K562 (cell line): ENCODE measurements around the gene CKMT2. TPM values are rescaled to one million over a fixed set of nuclear protein-coding genes. Genes with fewer than 3 reads are reported as not detected.

Experiments
- ATAC-seq: fragments of 200-7000 bp; cut with Tn5 transposase; 3 replicates; pipeline ENCODE4 v1.9.1; 2020; ENCODE audit warnings: moderate library complexity
- BruUV-seq: library from RNA; stranded (reverse); fragments of 400-500 nt; replicated peaks from 2 replicates; lab custom pipeline; 2021; lab: Mats Ljungman, UMichigan
- CTCF ChIA-PET: fragments of 300-600 bp; formaldehyde crosslinking; extraction: SDS; loops from one replicate; lab custom pipeline; 2021; ENCODE audit warnings: low intra/inter-chr PET ratio; lab: Yijun Ruan, JAX
- POLR2A ChIA-PET: fragments of 300-600, 350-650 bp; sonication (Branson Sonifier 250); formaldehyde crosslinking; extraction: SDS; loops from one replicate; lab custom pipeline; 2021; ENCODE audit warnings: antibody characterized with exemption, inconsistent platforms; lab: Yijun Ruan, JAX
- DNase-seq, 4 experiments: peaks; one replicate each; pipeline versions ENCODE4 v3.0.0 to v3.0.0-alpha.2; 2011 to 2018; ENCODE audit warnings: low spot score in 3 of 4, mixed read lengths in 3 of 4; ENCODE audit errors: extremely low read depth in 1 of 4
- FAIRE-seq: peaks from 2 replicates; lab custom pipeline; 2011; peaks lifted over from hg19 to GRCh38; lab: Jason Lieb, UNC
- H2AFZ ChIP-seq: 2 replicates; pipeline ENCODE4 v1.6.0; 2011; ENCODE audit warnings: low read depth, low read length, control low read depth, inconsistent platforms
- H3K27ac ChIP-seq: fragments of 200-600 bp; 3 replicates; pipeline ENCODE4 v1.8.0; 2011; ENCODE audit warnings: low read depth, mild to moderate bottlenecking, control low read depth, inconsistent platforms, low read length, moderate library complexity, mixed read lengths; ENCODE audit errors: extremely low read depth
- H3K27me3 ChIP-seq, 2 experiments: fragments of 300-600 bp in 1 of 2; 2 replicates in 1 of 2; 3 replicates in 1 of 2; pipeline versions ENCODE4 v1.6.0 to v1.8.0; 2011; ENCODE audit warnings: inconsistent platforms in 2 of 2, low read length in 2 of 2, mild to moderate bottlenecking in 1 of 2, mixed read lengths in 1 of 2, moderate library complexity in 1 of 2; ENCODE audit not compliant: control insufficient read depth in 2 of 2, insufficient read depth in 2 of 2
- H3K36me3 ChIP-seq: fragments of 300-600 bp; 3 replicates; pipeline ENCODE4 v1.8.0; 2011; ENCODE audit warnings: mild to moderate bottlenecking, low read length, inconsistent platforms; ENCODE audit not compliant: control insufficient read depth, insufficient read depth
- H3K4me1 ChIP-seq, 2 experiments: fragments of 200-600 bp in 1 of 2; replicated peaks in 1 of 2; 2 replicates in 1 of 2; 3 replicates in 1 of 2; pipeline versions ENCODE4 v1.5.1 to v1.8.0; 2011; ENCODE audit warnings: inconsistent platforms in 2 of 2, low read length in 2 of 2, mild to moderate bottlenecking in 1 of 2, mixed read lengths in 1 of 2, moderate library complexity in 1 of 2; ENCODE audit not compliant: control insufficient read depth in 2 of 2, insufficient read depth in 2 of 2
- H3K4me2 ChIP-seq: 2 replicates; pipeline ENCODE4 v1.6.1; 2011; ENCODE audit warnings: low read length, control low read depth, inconsistent platforms, mixed read lengths; ENCODE audit not compliant: insufficient read depth
- H3K4me3 ChIP-seq: fragments of 200-600 bp; sonication (generic), shearing (Covaris generic); 2 replicates; pipeline ENCODE4 v1.5.1; 2016; ENCODE audit warnings: control low read depth, inconsistent platforms
- H3K79me2 ChIP-seq: fragments of 200-600 bp; 3 replicates; pipeline ENCODE4 v1.8.0; 2011; ENCODE audit warnings: low read length, inconsistent platforms; ENCODE audit not compliant: control insufficient read depth, insufficient read depth
- H3K9ac ChIP-seq, 2 experiments: 2 replicates each; pipeline versions ENCODE4 v1.6.0 to v1.6.1; 2011; ENCODE audit warnings: low read depth in 2 of 2, low read length in 2 of 2, control low read depth in 1 of 2, inconsistent platforms in 1 of 2, mild to moderate bottlenecking in 1 of 2, mixed read lengths in 1 of 2; ENCODE audit not compliant: insufficient read depth in 1 of 2
- H3K9me1 ChIP-seq: one replicate; pipeline ENCODE4 v1.6.0; 2011; ENCODE audit warnings: inconsistent platforms, mild to moderate bottlenecking, low read length, moderate library complexity; ENCODE audit not compliant: control insufficient read depth, insufficient read depth
- H3K9me3 ChIP-seq: replicated peaks from 2 replicates; pipeline ENCODE4 v1.5.1; 2011; ENCODE audit warnings: low read depth, low read length, inconsistent platforms; ENCODE audit not compliant: control insufficient read depth, insufficient read depth
- H4K20me1 ChIP-seq: replicated peaks from 2 replicates; pipeline ENCODE4 v1.6.1; 2011; ENCODE audit warnings: low read length, inconsistent platforms, mixed read lengths; ENCODE audit not compliant: control insufficient read depth, insufficient read depth
- ATF7 ChIP-seq: fragments of 450-650 bp; IDR thresholded peaks from 2 replicates; pipeline ENCODE4 v1.7.1; 2014; ENCODE audit warnings: mild to moderate bottlenecking, moderate library complexity
- CHCHD3 ChIP-seq: fragments of 250-450 bp; sonication (Bioruptor Pico); IDR thresholded peaks from 2 replicates; pipeline ENCODE4 v2.1.2; 2022; ENCODE audit warnings: mild to moderate bottlenecking
- FOSL1 ChIP-seq: fragments of 200-800 bp; sonication (Bioruptor generic); conservative IDR thresholded peaks from 2 replicates; pipeline ENCODE4 v1.6.1; 2016; ENCODE audit warnings: missing genetic modification characterization, missing compliant biosample characterization
- FOXA1 ChIP-seq: fragments of 450-650 bp; IDR thresholded peaks from 2 replicates; pipeline ENCODE4 v1.6.1; 2016; ENCODE audit warnings: mild to moderate bottlenecking, borderline replicate concordance
- HDGF ChIP-seq: fragments of 450-650 bp; IDR thresholded peaks from 2 replicates; pipeline ENCODE4 v1.6.1; 2016
- MAX ChIP-seq: sonication (generic); formaldehyde crosslinking; IDR thresholded peaks from 2 replicates; pipeline ENCODE4 v1.9.0; 2022; ENCODE audit warnings: mild to moderate bottlenecking, missing genetic modification reagents
- MYNN ChIP-seq, 2 experiments: sonication (generic); formaldehyde crosslinking in 1 of 2; IDR thresholded peaks; 2 replicates each; pipeline versions ENCODE4 v1.5.0 to v1.6.1; 2016 to 2020; ENCODE audit warnings: antibody characterized with exemption in 1 of 2, missing genetic modification reagents in 1 of 2
- NCOR1 ChIP-seq: fragments of 450-650 bp; IDR thresholded peaks from 2 replicates; pipeline ENCODE4 v1.6.1; 2016; ENCODE audit warnings: mild to moderate bottlenecking, moderate library complexity
- NUFIP1 ChIP-seq: fragments of 450-650 bp; IDR thresholded peaks from 2 replicates; pipeline ENCODE4 v1.6.1; 2018; ENCODE audit not compliant: partially characterized antibody
- RBM22 ChIP-seq: fragments of 200-400 bp; formaldehyde crosslinking; IDR thresholded peaks from 2 replicates; pipeline ENCODE4 v1.6.1; 2018; ENCODE audit warnings: low read length, low read depth; ENCODE audit not compliant: poor library complexity, severe bottlenecking
- RREB1 ChIP-seq: fragments of 250-450 bp; sonication (Bioruptor Pico); IDR thresholded peaks from 2 replicates; pipeline ENCODE4 v1.4.0; 2020
- RUNX1 ChIP-seq: sonication (generic); IDR thresholded peaks from 2 replicates; pipeline ENCODE4 v1.6.1; 2016; ENCODE audit warnings: antibody characterized with exemption, low read depth
- THRAP3 ChIP-seq: fragments of 450-650 bp; IDR thresholded peaks from 2 replicates; pipeline ENCODE4 v1.6.1; 2016; ENCODE audit warnings: mild to moderate bottlenecking, inconsistent platforms, borderline replicate concordance
- YBX1 ChIP-seq: fragments of 450-650 bp; IDR thresholded peaks from 2 replicates; pipeline ENCODE4 v1.7.1; 2016; ENCODE audit warnings: mild to moderate bottlenecking
- ZNF197 ChIP-seq: fragments of 200-800 bp; sonication (Bioruptor generic); IDR thresholded peaks from 2 replicates; pipeline ENCODE4 v1.6.1; 2016; ENCODE audit warnings: low read depth, missing genetic modification characterization, missing compliant biosample characterization
- ZNF444 ChIP-seq: fragments of 250-450 bp; sonication (Bioruptor Pico); IDR thresholded peaks from 2 replicates; pipeline ENCODE4 v1.4.0; 2020; ENCODE audit warnings: mild to moderate bottlenecking, moderate library complexity
- WGBS: fragments of 100-300 bp; shearing (Covaris generic); methylation state at CpG from one replicate; pipeline ENCODE4 v1.1.6; 2016; ENCODE audit warnings: low coverage, mixed read lengths; ENCODE audit not compliant: insufficient coverage; ENCODE audit errors: missing lambda C conversion rate; 5-methylcytosine and 5-hydroxymethylcytosine counted together
- in situ Hi-C: fragments of 300-500 bp; cut with MboI; formaldehyde crosslinking; loops from 4 replicates; pipeline ENCODE4 v1.15.0; 2018; ENCODE audit warnings: inconsistent platforms, mixed read lengths
- intact Hi-C: fragments of 100-400 bp; cut with micrococcal nuclease; formaldehyde crosslinking; loops from 2 replicates; pipeline ENCODE4 v1.14.2; 2022
- polyA plus RNA-seq, 8 experiments: library from polyadenylated mRNA; depleted of rRNA in 4 of 8; stranded (reverse) in 5 of 8; unstranded in 3 of 8; fragments of >200 nt; fragmentation: Nextera tagmentation in 2 of 8; fragmentation: Illumina TruSeq in 1 of 8; extraction: Ambion mirVana in 2 of 8; extraction: Trizol in 1 of 8; gene quantifications; 2 replicates each; pipeline versions ENCODE4 v1.2.1 to v1.2.3, GENCODE V29; 2011 to 2014; ENCODE audit warnings: inconsistent platforms in 1 of 8, missing spikeins in 1 of 8
- total RNA-seq, 7 experiments: library from RNA; depleted of rRNA in 6 of 7; stranded (reverse); fragments of >200 nt in 6 of 7; fragmentation: Illumina TruSeq in 2 of 7; extraction: Trizol in 2 of 7; gene quantifications; 2 replicates each; pipeline versions ENCODE4 v1.2.1 to v1.2.3, GENCODE V29; 2011 to 2021; ENCODE audit warnings: low replicate concordance in 1 of 7

CKMT2 gene
- total and polyA plus RNA-seq, 9 of the 15 experiments (the other 6 are each of a cell fraction or from before 2014, with no cell fraction given): 0.03 TPM; not detected in 8

DNA sequence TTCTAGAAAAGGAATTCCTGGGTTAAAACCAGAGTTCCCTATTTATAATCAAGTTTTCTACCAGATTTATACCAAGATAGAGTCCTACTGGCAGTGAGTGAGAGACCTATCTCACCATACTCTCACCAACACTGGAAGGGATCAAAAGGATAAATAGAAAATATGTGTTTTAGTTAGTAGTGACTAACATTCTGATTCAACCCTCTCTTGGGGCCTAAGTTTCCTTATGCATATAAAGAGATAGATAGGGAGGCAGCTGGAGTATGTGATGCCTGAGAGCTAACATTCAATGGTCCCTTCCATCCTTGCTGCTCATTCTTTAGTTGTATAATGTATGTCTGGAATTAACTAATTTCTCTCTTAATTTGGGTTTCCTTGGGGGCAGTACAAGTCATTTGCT, 32.0 kb downstream of the CKMT2 start (continued):
- TF ChIP-seq NCOR1: no peak
- TF ChIP-seq RREB1 (CRISPR knock-in tag): no peak
- no peak for TF ChIP-seq ATF7
- TF ChIP-seq ZNF197 (CRISPR knock-in tag): no peak

DNA sequence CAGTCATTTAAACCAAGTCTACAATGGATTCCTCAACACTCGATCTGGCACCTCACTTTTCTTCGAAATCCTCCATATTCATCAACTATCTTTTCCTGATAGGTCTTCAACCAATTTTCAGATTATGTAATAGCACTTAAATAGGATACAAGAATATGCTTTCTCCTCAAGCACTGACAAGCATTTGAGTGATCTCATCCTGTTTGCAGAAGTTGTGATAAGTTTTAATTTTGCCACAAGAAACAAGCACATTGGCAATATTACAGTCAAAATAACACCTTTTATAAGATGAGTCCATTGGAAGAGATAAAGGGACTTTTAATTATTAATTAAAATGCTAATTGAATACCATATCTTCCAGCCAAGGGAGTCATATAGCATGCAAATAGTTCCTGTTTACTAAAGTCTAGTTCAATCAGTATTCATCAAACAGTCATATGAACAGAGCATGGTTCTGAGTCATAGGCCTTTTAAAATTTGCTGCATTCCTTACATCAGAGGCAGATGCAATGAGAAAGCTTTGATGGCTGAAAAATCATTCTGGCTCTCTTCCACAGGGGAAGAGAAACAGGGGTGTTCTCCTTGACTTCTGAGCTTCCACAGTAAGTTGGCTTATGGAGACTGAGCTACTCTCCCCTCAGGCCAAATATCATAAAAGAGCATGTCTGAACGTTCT, 35.5 kb downstream of the CKMT2 start:
- H3K9me1 ChIP-seq: no peaks in the 10 kb centered on the region
- BruUV-seq: no TSS peak
- FAIRE-seq (no peak), ATAC-seq (no peak), DNase-seq (no peak)
- in situ Hi-C loops: no loop called here
- H3K9ac ChIP-seq: no peak overlapping the region
- no peaks in the 10 kb centered on the region for H3K27me3 ChIP-seq
- H3K9me3 ChIP-seq: no peaks in the 10 kb centered on the region
- intact Hi-C loops: no loop called here
- no peak overlapping the region for H3K4me3 ChIP-seq
- POLR2A ChIA-PET: no interaction called here
- no peak overlapping the region for H2AFZ ChIP-seq
- no peaks in the 10 kb centered on the region for H3K36me3 ChIP-seq
- no peak overlapping the region for H3K4me2 ChIP-seq
- CTCF ChIA-PET: no interaction called here
- no peaks in the 10 kb centered on the region for H3K4me1 ChIP-seq
- H3K27ac ChIP-seq: no peak overlapping the region
- WGBS: 22% methylated on average over 3 of the region's 3 CpGs
- H3K79me2 ChIP-seq: no peaks in the 10 kb centered on the region
- no peaks in the 10 kb centered on the region for H4K20me1 ChIP-seq
- peak; percentile 74 for TF ChIP-seq FOSL1 (tag)
- TF ChIP-seq NUFIP1: no peak
- no peak for TF ChIP-seq MYNN (IDR thresholded peaks at IDR 0.05)
- TF ChIP-seq MYNN (CRISPR knock-in tag; IDR thresholded peaks at IDR 0.05): no peak
- TF ChIP-seq CHCHD3 (CRISPR knock-in tag): no peak
- no peak for TF ChIP-seq FOXA1
- TF ChIP-seq HDGF: no peak
- no peak for TF ChIP-seq RBM22
- no peak for TF ChIP-seq MAX
- TF ChIP-seq RUNX1: no peak
- no peak for TF ChIP-seq THRAP3
- TF ChIP-seq YBX1: no peak
- TF ChIP-seq ZNF444 (CRISPR knock-in tag): no peak
